H9 (cell line): ENCODE measurements around the gene ULK3. TPM values are rescaled to one million over a fixed set of nuclear protein-coding genes. Genes with fewer than 3 reads are reported as not detected.

Experiments used
- DNase-seq: peaks from one replicate; pipeline ENCODE4 v3.0.0-alpha.2; 2017
- H2AFZ ChIP-seq: one replicate; pipeline ENCODE4 v1.6.1; 2013; ENCODE audit warnings: mild to moderate bottlenecking, low read length, control low read depth, moderate library complexity
- H2AK5ac ChIP-seq: 2 replicates; pipeline ENCODE4 v1.6.1; 2013; ENCODE audit warnings: low read length, control low read depth, mixed read lengths; ENCODE audit not compliant: insufficient read length
- H2BK120ac ChIP-seq: one replicate; pipeline ENCODE4 v1.6.1; 2013; ENCODE audit warnings: low read depth, mild to moderate bottlenecking, low read length, control low read depth, inconsistent platforms; ENCODE audit not compliant: poor library complexity, severe bottlenecking
- H2BK12ac ChIP-seq: 2 replicates; pipeline ENCODE4 v1.6.1; 2013; ENCODE audit warnings: low read length, control low read depth, mixed read lengths, low read depth; ENCODE audit not compliant: insufficient read length
- H2BK15ac ChIP-seq: 2 replicates; pipeline ENCODE4 v1.6.1; 2013; ENCODE audit warnings: low read depth, low read length, control low read depth
- H2BK20ac ChIP-seq: one replicate; pipeline ENCODE4 v1.6.1; 2013; ENCODE audit warnings: low read depth, mild to moderate bottlenecking, low read length, control low read depth, inconsistent platforms; ENCODE audit not compliant: poor library complexity, severe bottlenecking
- H2BK5ac ChIP-seq: 2 replicates; pipeline ENCODE4 v1.6.1; 2013; ENCODE audit warnings: low read length, control low read depth, mixed read lengths; ENCODE audit not compliant: insufficient read length
- H3K14ac ChIP-seq: 2 replicates; pipeline ENCODE4 v1.6.1; 2013; ENCODE audit warnings: low read length, control low read depth; ENCODE audit not compliant: insufficient read depth
- H3K18ac ChIP-seq: 2 replicates; pipeline ENCODE4 v1.6.1; 2013; ENCODE audit warnings: low read depth, mild to moderate bottlenecking, mixed read lengths, low read length, control low read depth; ENCODE audit not compliant: insufficient read length
- H3K23ac ChIP-seq: 2 replicates; pipeline ENCODE4 v1.6.1; 2013; ENCODE audit warnings: low read length, control low read depth, mixed read lengths, low read depth; ENCODE audit not compliant: insufficient read length
- H3K23me2 ChIP-seq: 2 replicates; pipeline ENCODE4 v1.6.1; 2013; ENCODE audit warnings: low read depth, mild to moderate bottlenecking, mixed read lengths, low read length, control low read depth; ENCODE audit not compliant: insufficient read length, poor library complexity, severe bottlenecking
- H3K27ac ChIP-seq: 2 replicates; pipeline ENCODE4 v1.5.1; 2013; ENCODE audit warnings: low read length, control low read depth, mixed read lengths, low read depth; ENCODE audit not compliant: insufficient read length
- H3K27me3 ChIP-seq: 2 replicates; pipeline ENCODE4 v1.6.1; 2013; ENCODE audit warnings: low read length, control low read depth, inconsistent platforms; ENCODE audit not compliant: insufficient read depth
- H3K4ac ChIP-seq: 2 replicates; pipeline ENCODE4 v1.6.1; 2013; ENCODE audit warnings: low read depth, mild to moderate bottlenecking, control low read depth, inconsistent platforms, low read length, moderate library complexity
- H3K4me1 ChIP-seq: 2 replicates; pipeline ENCODE4 v1.6.1; 2013; ENCODE audit warnings: low read length, control low read depth, inconsistent platforms; ENCODE audit not compliant: insufficient read depth
- H3K4me2 ChIP-seq: 2 replicates; pipeline ENCODE4 v1.6.1; 2013; ENCODE audit warnings: low read length, control low read depth, mixed read lengths; ENCODE audit not compliant: insufficient read length, insufficient read depth
- H3K56ac ChIP-seq: 2 replicates; pipeline ENCODE4 v1.6.1; 2013; ENCODE audit warnings: low read depth, mild to moderate bottlenecking, mixed read lengths, low read length, control low read depth; ENCODE audit not compliant: insufficient read length
- H3K79me1 ChIP-seq: 2 replicates; pipeline ENCODE4 v1.6.1; 2013; ENCODE audit warnings: low read depth, mild to moderate bottlenecking, moderate library complexity, low read length, control low read depth, inconsistent platforms; ENCODE audit not compliant: insufficient read depth, poor library complexity, severe bottlenecking
- H3K79me2 ChIP-seq: 2 replicates; pipeline ENCODE4 v1.6.1; 2013; ENCODE audit warnings: low read length, control low read depth, inconsistent platforms; ENCODE audit not compliant: insufficient read depth
- H3K9ac ChIP-seq: 2 replicates; pipeline ENCODE4 v1.6.1; 2013; ENCODE audit warnings: low read length, control low read depth, mixed read lengths; ENCODE audit not compliant: insufficient read length; ENCODE audit errors: extremely low read depth
- H3K9me3 ChIP-seq: one replicate; pipeline ENCODE4 v1.6.1; 2013; ENCODE audit warnings: low read depth, low read length, inconsistent platforms; ENCODE audit not compliant: control insufficient read depth
- H3T11ph ChIP-seq: one replicate; pipeline ENCODE4 v1.6.1; 2013; ENCODE audit warnings: mild to moderate bottlenecking, low read length, control low read depth, inconsistent platforms
- H4K20me1 ChIP-seq: one replicate; pipeline ENCODE4 v1.6.1; 2013; ENCODE audit not compliant: control insufficient read depth, insufficient read length, insufficient read depth
- H4K5ac ChIP-seq: 2 replicates; pipeline ENCODE4 v1.6.1; 2013; ENCODE audit warnings: low read depth, mild to moderate bottlenecking, mixed read lengths, low read length, control low read depth; ENCODE audit not compliant: insufficient read length
- H4K8ac ChIP-seq: replicated peaks from 2 replicates; pipeline ENCODE4 v1.6.1; 2013; ENCODE audit warnings: low read length, control low read depth, mixed read lengths, low read depth; ENCODE audit not compliant: insufficient read length
- H4K91ac ChIP-seq: 2 replicates; pipeline ENCODE4 v1.6.1; 2013; ENCODE audit warnings: low read depth, mild to moderate bottlenecking, moderate library complexity, mixed read lengths, low read length, control low read depth; ENCODE audit not compliant: insufficient read length
- H3K27ac Mint-ChIP-seq, 3 experiments: 2 replicates in 2 of 3; 3 replicates in 1 of 3; pipeline ENCODE4 v1.8.0; 2020 to 2021; ENCODE audit warnings: mixed read lengths in 3 of 3, mild to moderate bottlenecking in 1 of 3, moderate library complexity in 1 of 3
- H3K27me3 Mint-ChIP-seq: 2 replicates; pipeline ENCODE4 v1.8.0; 2021; ENCODE audit warnings: low read depth, mild to moderate bottlenecking, moderate library complexity, mixed read lengths
- H3K36me3 Mint-ChIP-seq, 3 experiments: 2 replicates in 2 of 3; 3 replicates in 1 of 3; pipeline ENCODE4 v1.8.0; 2020 to 2021; ENCODE audit warnings: low read depth in 3 of 3, mixed read lengths in 3 of 3; ENCODE audit not compliant: insufficient read depth in 1 of 3
- H3K4me1 Mint-ChIP-seq, 2 experiments: 2 replicates each; pipeline ENCODE4 v1.8.0; 2020; ENCODE audit warnings: mixed read lengths in 2 of 2
- H3K4me3 Mint-ChIP-seq, 2 experiments: 2 replicates in 1 of 2; 3 replicates in 1 of 2; pipeline ENCODE4 v1.8.0; 2020 to 2021; ENCODE audit warnings: mild to moderate bottlenecking in 2 of 2, mixed read lengths in 2 of 2, moderate library complexity in 1 of 2
- H3K9me3 Mint-ChIP-seq, 2 experiments: 2 replicates in 1 of 2; 3 replicates in 1 of 2; pipeline ENCODE4 v1.8.0; 2020; ENCODE audit warnings: mild to moderate bottlenecking in 2 of 2, mixed read lengths in 2 of 2, moderate library complexity in 1 of 2
- WGBS: extraction: QIAGEN DNeasy Blood & Tissue Kit; methylation state at CpG from one replicate; pipeline ENCODE4 v1.1.7; 2013; ENCODE audit warnings: missing lambda C conversion rate, low lambda C conversion rate, mixed read lengths; ENCODE audit not compliant: insufficient read length; ENCODE audit errors: extremely low coverage; 5-methylcytosine and 5-hydroxymethylcytosine counted together
- long read RNA-seq: library from polyadenylated mRNA; unstranded; transcript quantifications from one replicate; pipeline ENCODE4 v2.0.0, GENCODE V29; 2020
- total RNA-seq: library from RNA; stranded (reverse); gene quantifications from 2 replicates; pipeline ENCODE4 v1.2.1, GENCODE V29; 2021
- TF ChIP-seq, protein P1 (sequence below): fragments of 200-600 bp; sonication (generic); conservative IDR thresholded peaks from 3 replicates; pipeline ENCODE4 v1.8.0; 2021; ENCODE audit warnings: antibody characterized with exemption, mild to moderate bottlenecking

The ULK3 gene, protein sequence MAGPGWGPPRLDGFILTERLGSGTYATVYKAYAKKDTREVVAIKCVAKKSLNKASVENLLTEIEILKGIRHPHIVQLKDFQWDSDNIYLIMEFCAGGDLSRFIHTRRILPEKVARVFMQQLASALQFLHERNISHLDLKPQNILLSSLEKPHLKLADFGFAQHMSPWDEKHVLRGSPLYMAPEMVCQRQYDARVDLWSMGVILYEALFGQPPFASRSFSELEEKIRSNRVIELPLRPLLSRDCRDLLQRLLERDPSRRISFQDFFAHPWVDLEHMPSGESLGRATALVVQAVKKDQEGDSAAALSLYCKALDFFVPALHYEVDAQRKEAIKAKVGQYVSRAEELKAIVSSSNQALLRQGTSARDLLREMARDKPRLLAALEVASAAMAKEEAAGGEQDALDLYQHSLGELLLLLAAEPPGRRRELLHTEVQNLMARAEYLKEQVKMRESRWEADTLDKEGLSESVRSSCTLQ
- total RNA-seq: 31.1 and 34.0 TPM in 2 replicates
- long read RNA-seq, transcript ULK3-222 (15 exons, 2,951 nt): minor isoform, 13 of 133 reads
- long read RNA-seq, transcript ULK3-220 (16 exons, 2,611 nt): major isoform, 20 of 133 reads
- long read RNA-seq, transcript ULK3-202 (15 exons, 2,738 nt): minor isoform, 9 of 133 reads
- long read RNA-seq, transcript ULK3-201 (16 exons, 2,623 nt): minor isoform, 13 of 133 reads
- long read RNA-seq, partial matches to known transcripts: 1 of 133 reads
- long read RNA-seq, other reads (novel, unspliced or antisense): 71 of 133 reads

DNA sequence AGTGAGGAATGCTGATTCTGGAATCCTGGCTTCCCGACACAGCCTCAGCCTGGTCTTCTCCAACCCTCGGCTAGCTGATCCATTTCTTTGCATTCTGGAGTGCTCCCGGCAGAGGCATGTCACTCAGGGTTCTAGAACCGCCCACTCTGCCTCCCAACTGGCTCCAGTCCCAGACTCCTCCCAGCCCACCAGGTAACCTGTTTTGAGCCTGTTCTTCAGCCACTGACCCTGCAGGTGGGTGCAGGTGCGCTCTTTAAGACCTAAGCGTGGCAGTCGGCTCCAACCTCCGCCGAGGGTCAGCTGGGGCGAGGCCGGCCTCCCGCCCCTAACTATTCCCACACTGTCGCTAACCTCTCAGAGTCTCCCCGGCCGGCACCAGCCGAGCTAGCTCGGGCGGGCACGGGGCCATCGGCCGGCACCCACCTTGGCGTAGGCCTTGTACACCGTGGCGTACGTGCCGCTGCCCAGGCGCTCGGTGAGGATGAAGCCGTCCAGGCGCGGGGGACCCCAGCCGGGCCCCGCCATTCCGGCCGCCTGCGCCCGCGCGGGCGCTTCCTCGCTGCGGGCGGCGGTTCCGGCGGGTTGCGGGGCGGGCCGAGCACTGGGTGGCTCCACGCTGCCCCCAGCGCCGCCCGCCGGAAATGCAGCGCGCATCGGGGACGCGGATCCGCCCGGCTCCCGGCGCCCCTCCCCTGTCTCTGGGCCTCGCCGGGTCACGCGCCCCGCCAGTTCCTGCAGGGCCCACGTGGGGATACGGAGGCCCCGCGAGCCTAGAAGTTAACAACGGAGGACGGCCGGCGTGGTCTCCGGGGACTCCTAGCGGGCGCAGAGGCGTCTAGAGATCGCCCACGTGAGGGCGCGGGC lies at the start of gene ULK3:
Gene ULK3 (minus strand): TSS at position 576 of the 864 bp plus-strand sequence. CDS start 51 bp downstream, at position 525.
- Histone ChIP-seq H3K23me2 (peaks cover 6% of the 10 kb centered on the region), H4K8ac (no peak within 1 kb of the TSS), H3T11ph (no peak within 1 kb of the TSS), H3K4ac (no peak within 1 kb of the TSS; the same call in 1 of the 2 replicates), H2BK5ac (no peak within 1 kb of the TSS), H2AFZ (no peak within 1 kb of the TSS), H2BK15ac (no peak within 1 kb of the TSS; the same call in 1 of the 2 replicates), H2BK120ac (no peak within 1 kb of the TSS), H3K18ac (peak within 1 kb of the TSS; percentile 72), H3K27ac (no peak within 1 kb of the TSS), H3K4me2 (peak within 1 kb of the TSS; percentile 64), H3K23ac (no peak within 1 kb of the TSS), H3K14ac (peak within 1 kb of the TSS; percentile 92), H3K79me1 (no peaks in the 10 kb centered on the region), H3K27me3 (no peaks in the 10 kb centered on the region), H3K56ac (no peak within 1 kb of the TSS), H4K91ac (peak within 1 kb of the TSS; percentile 77), H2BK12ac (no peak within 1 kb of the TSS), H4K5ac (no peak within 1 kb of the TSS), H2AK5ac (no peak within 1 kb of the TSS), H3K4me1 (no peaks in the 10 kb centered on the region; the same call in 1 of the 2 replicates), H3K79me2 (no peaks in the 10 kb centered on the region), H2BK20ac (no peak within 1 kb of the TSS), H3K9me3 (no peaks in the 10 kb centered on the region), H4K20me1 (peaks cover under 1% of the 10 kb centered on the region), H3K9ac (peak within 1 kb of the TSS; percentile 73)
- H3K36me3 Mint-ChIP-seq: peaks cover 12 to 44% (median 38%) of the 10 kb centered on the region in 3 experiments
- no peaks in the 10 kb centered on the region for H3K27me3 Mint-ChIP-seq
- H3K9me3 Mint-ChIP-seq: no peaks in the 10 kb centered on the region
- H3K4me1 Mint-ChIP-seq: peaks cover 20 to 35% of the 10 kb centered on the region in 2 experiments
- DNase-seq: peak; percentile 95
- peak within 1 kb of the TSS; percentile 89 to 90 for H3K4me3 Mint-ChIP-seq
- H3K27ac Mint-ChIP-seq: peak within 1 kb of the TSS; percentile 95 to 98 (median 97)
- WGBS: no CpG with 5 or more reads among the region's 84 CpGs
- TF ChIP-seq, protein P1, sequence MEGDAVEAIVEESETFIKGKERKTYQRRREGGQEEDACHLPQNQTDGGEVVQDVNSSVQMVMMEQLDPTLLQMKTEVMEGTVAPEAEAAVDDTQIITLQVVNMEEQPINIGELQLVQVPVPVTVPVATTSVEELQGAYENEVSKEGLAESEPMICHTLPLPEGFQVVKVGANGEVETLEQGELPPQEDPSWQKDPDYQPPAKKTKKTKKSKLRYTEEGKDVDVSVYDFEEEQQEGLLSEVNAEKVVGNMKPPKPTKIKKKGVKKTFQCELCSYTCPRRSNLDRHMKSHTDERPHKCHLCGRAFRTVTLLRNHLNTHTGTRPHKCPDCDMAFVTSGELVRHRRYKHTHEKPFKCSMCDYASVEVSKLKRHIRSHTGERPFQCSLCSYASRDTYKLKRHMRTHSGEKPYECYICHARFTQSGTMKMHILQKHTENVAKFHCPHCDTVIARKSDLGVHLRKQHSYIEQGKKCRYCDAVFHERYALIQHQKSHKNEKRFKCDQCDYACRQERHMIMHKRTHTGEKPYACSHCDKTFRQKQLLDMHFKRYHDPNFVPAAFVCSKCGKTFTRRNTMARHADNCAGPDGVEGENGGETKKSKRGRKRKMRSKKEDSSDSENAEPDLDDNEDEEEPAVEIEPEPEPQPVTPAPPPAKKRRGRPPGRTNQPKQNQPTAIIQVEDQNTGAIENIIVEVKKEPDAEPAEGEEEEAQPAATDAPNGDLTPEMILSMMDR: peak; percentile 70
